Smooth muscle cell (in vitro differentiated cells): Measurements from ENCODE around the gene IGFLR1. TPM values are rescaled to one million over a fixed set of nuclear protein-coding genes. Genes with fewer than 3 reads are reported as not detected.

Experiments used
- DNase-seq: peaks from one replicate; lab custom pipeline; 2025; ENCODE audit not compliant: unreplicated experiment; lab: John Stamatoyannopoulos, UW
- H2AFZ ChIP-seq: fragments of 200-600 bp; sonication (generic); 2 replicates; pipeline ENCODE4 v1.6.0; 2016; ENCODE audit warnings: antibody characterized with exemption, low read depth, mild to moderate bottlenecking
- H3F3A ChIP-seq: fragments of 200-600 bp; sonication (generic); 2 replicates; pipeline ENCODE4 v1.6.0; 2017; ENCODE audit warnings: antibody characterized with exemption, low read depth
- H3K27ac ChIP-seq: fragments of 200-600 bp; sonication (generic); 2 replicates; pipeline ENCODE4 v1.5.1; 2016; ENCODE audit warnings: low read depth, mild to moderate bottlenecking
- H3K27me3 ChIP-seq: fragments of 200-600 bp; sonication (generic); 2 replicates; pipeline ENCODE4 v1.6.1; 2016; ENCODE audit warnings: low read depth, mild to moderate bottlenecking
- H3K36me3 ChIP-seq: fragments of 200-600 bp; sonication (generic); 2 replicates; pipeline ENCODE4 v1.5.1; 2016; ENCODE audit warnings: low read depth
- H3K4me1 ChIP-seq: fragments of 200-600 bp; sonication (generic); 2 replicates; pipeline ENCODE4 v1.5.1; 2016; ENCODE audit warnings: low read depth
- H3K4me2 ChIP-seq: fragments of 200-600 bp; sonication (generic); 2 replicates; pipeline ENCODE4 v1.6.0; 2016; ENCODE audit warnings: mild to moderate bottlenecking
- H3K4me3 ChIP-seq: fragments of 200-600 bp; sonication (generic); 2 replicates; pipeline ENCODE4 v1.5.1; 2016; ENCODE audit warnings: mild to moderate bottlenecking
- H3K79me2 ChIP-seq: fragments of 200-600 bp; sonication (generic); 2 replicates; pipeline ENCODE4 v1.6.0; 2016; ENCODE audit warnings: low read depth, mild to moderate bottlenecking
- H3K9ac ChIP-seq: fragments of 200-600 bp; sonication (generic); 2 replicates; pipeline ENCODE4 v1.6.0; 2016; ENCODE audit warnings: low read depth
- H3K9me3 ChIP-seq: fragments of 200-600 bp; sonication (generic); replicated peaks from 2 replicates; pipeline ENCODE4 v1.5.1; 2016; ENCODE audit warnings: low read depth
- H4K20me1 ChIP-seq: fragments of 200-600 bp; sonication (generic); 2 replicates; pipeline ENCODE4 v1.6.0; 2016; ENCODE audit warnings: low read depth
- CTCF ChIP-seq: fragments of 200-600 bp; sonication (generic); IDR thresholded peaks from 2 replicates; pipeline ENCODE4 v1.5.1; 2017; ENCODE audit warnings: borderline replicate concordance, mild to moderate bottlenecking, antibody characterized with exemption; ENCODE audit not compliant: insufficient read depth, poor library complexity, severe bottlenecking
- WGBS: methylation state at CpG from one replicate; pipeline ENCODE4 v1.1.7; 2016; ENCODE audit warnings: low lambda C conversion rate; 5-methylcytosine and 5-hydroxymethylcytosine counted together
- polyA plus RNA-seq: library from polyadenylated mRNA; unstranded; fragments of >200 nt; fragmentation: Nextera tagmentation; extraction: Ambion mirVana; gene quantifications from 2 replicates; pipeline ENCODE4 v1.2.1, GENCODE V29; 2016
- total RNA-seq: library from RNA; depleted of rRNA; stranded (reverse); fragments of >200 nt; gene quantifications from 2 replicates; pipeline ENCODE4 v1.2.3, GENCODE V29; 2014

IGFLR1 gene
- total and polyA plus RNA-seq, 2 experiments from 2014 or later, result 1.2 to 1.4 TPM

GRCh38 chr19:35712567-35713505, 29.4 kb downstream of the IGFLR1 start:
- Histone ChIP-seq H3F3A (no peaks in the 10 kb centered on the region), H2AFZ (no peak overlapping the region), H3K79me2 (no peaks in the 10 kb centered on the region), H3K9ac (no peak overlapping the region), H3K4me2 (no peak overlapping the region), H3K27me3 (no peaks in the 10 kb centered on the region), H3K36me3 (no peaks in the 10 kb centered on the region), H3K4me1 (peaks cover 6% of the 10 kb centered on the region), H3K9me3 (no peaks in the 10 kb centered on the region), H4K20me1 (no peaks in the 10 kb centered on the region), H3K27ac (no peak overlapping the region), H3K4me3 (no peak overlapping the region)
- no peak for TF ChIP-seq CTCF
- no peak for DNase-seq
- 89% methylated on average over 11 of the region's 11 CpGs for WGBS

GRCh38 chr19:35710784-35711723, 31.2 kb downstream of the IGFLR1 start:
- Histone ChIP-seq H3K27me3 (no peaks in the 10 kb centered on the region), H3K4me3 (no peak overlapping the region), H3K27ac (no peak overlapping the region), H3K4me2 (no peak overlapping the region), H2AFZ (no peak overlapping the region), H3K36me3 (no peaks in the 10 kb centered on the region), H3K9ac (no peak overlapping the region), H3K4me1 (peaks cover 4% of the 10 kb centered on the region), H4K20me1 (no peaks in the 10 kb centered on the region), H3K9me3 (no peaks in the 10 kb centered on the region), H3F3A (no peaks in the 10 kb centered on the region), H3K79me2 (no peaks in the 10 kb centered on the region)
- TF ChIP-seq CTCF, result no peak
- WGBS, result 76% methylated on average over 13 of the region's 13 CpGs
- no peak for DNase-seq

- Histone ChIP-seq H3K9me3 (no peaks in the 10 kb centered on the region), H3K4me1 (no peaks in the 10 kb centered on the region), H2AFZ (no peak overlapping the region), H3K27me3 (no peaks in the 10 kb centered on the region), H3K9ac (no peak overlapping the region), H3K36me3 (no peaks in the 10 kb centered on the region), H3K79me2 (no peaks in the 10 kb centered on the region), H3K4me3 (no peak overlapping the region), H4K20me1 (no peaks in the 10 kb centered on the region), H3F3A (no peaks in the 10 kb centered on the region), H3K27ac (no peak overlapping the region), H3K4me2 (no peak overlapping the region)
- WGBS, result 90% methylated on average over 1 of the region's 1 CpG
- TF ChIP-seq CTCF, result no peak
- no peak for DNase-seq
Observed at GRCh38 chr19:35708391-35708790, 33.9 kb downstream of the IGFLR1 start.
